A549 (cell line): ENCODE data around the gene SRC. TPM values are rescaled to one million over a fixed set of nuclear protein-coding genes. Genes with fewer than 3 reads are reported as not detected.

Source experiments
- ATAC-seq, 2 experiments: fragments of 200-7000 bp in 1 of 2; fragments of >200 bp in 1 of 2; cut with Nextera tagmentation in 1 of 2; cut with Tn5 transposase in 1 of 2; 3 replicates each; pipeline versions ENCODE4 v1.8.0 to v1.9.1; 2018 to 2020; ENCODE audit warnings: mild to moderate bottlenecking in 1 of 2, moderate library complexity in 1 of 2
- CTCF ChIA-PET: fragments of 300-600 bp; sonication (Branson Sonifier 250); formaldehyde crosslinking; extraction: SDS; loops from one replicate; lab custom pipeline; 2021; ENCODE audit warnings: antibody characterized with exemption, inconsistent platforms; lab: Yijun Ruan, JAX
- POLR2A ChIA-PET: fragments of 350-600 bp; formaldehyde crosslinking; extraction: SDS; loops from one replicate; lab custom pipeline; 2021; ENCODE audit warnings: antibody characterized with exemption, inconsistent platforms; lab: Yijun Ruan, JAX
- DNase-seq, 2 experiments: peaks; one replicate each; pipeline versions ENCODE4 v3.0.0 to v3.0.0-alpha.2; 2011 to 2016; ENCODE audit warnings: low read depth in 1 of 2, low spot score in 1 of 2
- FAIRE-seq: peaks from 2 replicates; lab custom pipeline; 2011; peaks lifted over from hg19 to GRCh38; lab: Jason Lieb, UNC
- H3K27ac ChIP-seq, 2 experiments: fragments of >200 bp; sonication (Bioruptor Twin); formaldehyde crosslinking; 3 replicates each; pipeline ENCODE4 v1.5.1; 2016 to 2017
- H3K4me1 ChIP-seq: fragments of >200 bp; sonication (Bioruptor Twin); formaldehyde crosslinking; 3 replicates; pipeline ENCODE4 v1.6.1; 2016
- H3K4me2 ChIP-seq: fragments of >200 bp; sonication (Bioruptor Twin); formaldehyde crosslinking; 3 replicates; pipeline ENCODE4 v1.6.1; 2016
- H3K4me3 ChIP-seq: fragments of >200 bp; sonication (Bioruptor Twin); formaldehyde crosslinking; 3 replicates; pipeline ENCODE4 v1.5.1; 2016
- H3K9me3 ChIP-seq: fragments of >200 bp; sonication (Bioruptor Twin); formaldehyde crosslinking; 3 replicates; pipeline ENCODE4 v1.6.1; 2016
- BHLHE40 ChIP-seq: IDR thresholded peaks from 2 replicates; pipeline ENCODE4 v1.6.1; 2012; ENCODE audit warnings: low read depth, low read length, inconsistent platforms
- CBX8 ChIP-seq: fragments of 200-600 bp; sonication (generic); IDR thresholded peaks from 2 replicates; pipeline ENCODE4 v1.6.1; 2016
- CEBPB ChIP-seq, 2 experiments: fragments of >200 bp in 1 of 2; sonication (Bioruptor Twin) in 1 of 2; formaldehyde crosslinking in 1 of 2; IDR thresholded peaks; 2 replicates each; pipeline ENCODE4 v1.6.1; 2012 to 2016
- EHF ChIP-seq: fragments of 250-450 bp; sonication (Bioruptor Pico); IDR thresholded peaks from 2 replicates; pipeline ENCODE4 v1.5.0; 2020; ENCODE audit warnings: mild to moderate bottlenecking
- EHMT2 ChIP-seq: fragments of 200-600 bp; sonication (generic); IDR thresholded peaks from 2 replicates; pipeline ENCODE4 v1.6.1; 2016; ENCODE audit warnings: antibody characterized with exemption, low read depth, mild to moderate bottlenecking, moderate library complexity
- ESRRA ChIP-seq: fragments of 150-350 bp; IDR thresholded peaks from 2 replicates; pipeline ENCODE4 v1.6.1; 2014; ENCODE audit warnings: mild to moderate bottlenecking, low read length, borderline replicate concordance
- FOSB ChIP-seq: fragments of 250-450 bp; sonication (Bioruptor Pico); IDR thresholded peaks from 2 replicates; pipeline ENCODE4 v1.5.0; 2020; ENCODE audit warnings: mild to moderate bottlenecking, moderate library complexity
- FOXS1 ChIP-seq: fragments of 250-450 bp; sonication (Bioruptor Pico); IDR thresholded peaks from 2 replicates; pipeline ENCODE4 v1.5.0; 2020; ENCODE audit warnings: mild to moderate bottlenecking, moderate library complexity
- GATA3 ChIP-seq: IDR thresholded peaks from 2 replicates; pipeline ENCODE4 v1.6.1; 2012; ENCODE audit warnings: borderline replicate concordance
- JUNB ChIP-seq: fragments of >200 bp; sonication (Bioruptor Twin); formaldehyde crosslinking; IDR thresholded peaks from 2 replicates; pipeline ENCODE4 v1.6.1; 2016
- MYC ChIP-seq: IDR thresholded peaks from 2 replicates; pipeline ENCODE4 v1.6.1; 2012; ENCODE audit warnings: mild to moderate bottlenecking, inconsistent platforms, low read length, improper control_type of control experiment, borderline replicate concordance
- PHF8 ChIP-seq: fragments of 200-600 bp; sonication (generic); IDR thresholded peaks from 2 replicates; pipeline ENCODE4 v1.6.1; 2016; ENCODE audit warnings: low read depth, mild to moderate bottlenecking, antibody characterized with exemption, moderate library complexity, borderline replicate concordance
- POLR2AphosphoS2 ChIP-seq: conservative IDR thresholded peaks from 2 replicates; pipeline ENCODE4 v1.6.1; 2012; ENCODE audit warnings: low read length, improper control_type of control experiment, inconsistent platforms
- RARB ChIP-seq: fragments of 250-450 bp; sonication (Bioruptor Pico); IDR thresholded peaks from 2 replicates; pipeline ENCODE4 v1.8.0; 2021; ENCODE audit warnings: mild to moderate bottlenecking, moderate library complexity
- RNF2 ChIP-seq: fragments of 200-600 bp; sonication (generic); IDR thresholded peaks from 2 replicates; pipeline ENCODE4 v1.6.1; 2016; ENCODE audit warnings: low read depth, mild to moderate bottlenecking, antibody characterized with exemption, moderate library complexity, borderline replicate concordance
- SMC3 ChIP-seq: fragments of >200 bp; sonication (Bioruptor Twin); formaldehyde crosslinking; IDR thresholded peaks from 3 replicates; pipeline ENCODE4 v1.6.1; 2018; ENCODE audit warnings: inconsistent platforms
- TFCP2L1 ChIP-seq: fragments of 250-450 bp; sonication (Bioruptor Pico); IDR thresholded peaks from 2 replicates; pipeline ENCODE4 v1.5.0; 2021; ENCODE audit warnings: mild to moderate bottlenecking
- ZSCAN20 ChIP-seq: fragments of 250-450 bp; sonication (Bioruptor Pico); IDR thresholded peaks from 2 replicates; pipeline ENCODE4 v1.8.0; 2022; ENCODE audit warnings: mild to moderate bottlenecking, moderate library complexity
- WGBS: methylation state at CpG from one replicate; pipeline ENCODE4 v1.1.6; 2017; ENCODE audit errors: missing lambda C conversion rate; 5-methylcytosine and 5-hydroxymethylcytosine counted together
- polyA plus RNA-seq, 4 experiments: library from polyadenylated mRNA; depleted of rRNA in 3 of 4; stranded (reverse); fragments of >200 nt; fragmentation: RNase III in 1 of 4; extraction: RNeasy Plus Mini Kit Qiagen cat#74134 plus additional on column Dnase treatment in 1 of 4; gene quantifications; 2 replicates in 3 of 4; 3 replicates in 1 of 4; pipeline ENCODE4 v1.2.3, GENCODE V29; 2011 to 2017
- TF ChIP-seq, protein P1 (sequence below): fragments of 150-350 bp; IDR thresholded peaks from 2 replicates; pipeline ENCODE4 v1.6.1; 2014; ENCODE audit warnings: low read depth, mild to moderate bottlenecking, low read length
- TF ChIP-seq, protein P2 (sequence below): fragments of 250-450 bp; sonication (Bioruptor Pico); IDR thresholded peaks from 2 replicates; pipeline ENCODE4 v1.5.0; 2021; ENCODE audit warnings: mild to moderate bottlenecking, moderate library complexity, borderline replicate concordance
- TF ChIP-seq, protein P3 (sequence below): fragments of >200 bp; sonication (Bioruptor Twin); formaldehyde crosslinking; IDR thresholded peaks from 2 replicates; pipeline ENCODE4 v1.6.1; 2016
- TF ChIP-seq, protein P4 (sequence below): IDR thresholded peaks from 2 replicates; pipeline ENCODE4 v1.6.1; 2012
- TF ChIP-seq, protein P5 (sequence below): fragments of 450-650 bp; IDR thresholded peaks from 2 replicates; pipeline ENCODE4 v1.6.1; 2014; ENCODE audit warnings: antibody characterized with exemption

The SRC gene
- polyA plus RNA-seq, 2 of the 4 experiments (the other 2 are of a cell fraction) = 139 to 154 TPM

DNA sequence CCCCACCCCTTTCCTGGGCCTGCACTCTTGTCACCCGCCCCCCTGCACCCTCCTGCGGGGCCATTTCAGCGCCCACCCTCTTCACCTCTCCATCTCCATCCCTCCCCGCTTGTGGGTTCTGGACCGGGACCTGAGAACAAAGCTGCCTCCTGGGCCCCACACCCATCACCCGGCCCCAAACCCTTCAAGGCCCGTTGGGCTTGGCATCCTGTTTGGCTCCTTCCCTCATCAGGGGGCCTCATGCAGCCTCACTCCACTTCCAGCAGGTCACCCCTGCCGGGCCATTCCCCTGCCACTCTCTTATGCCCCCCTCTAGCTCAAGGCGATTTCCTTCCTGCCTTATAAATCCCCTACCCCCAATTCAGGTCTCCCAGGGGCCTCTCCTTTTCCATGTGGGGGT is 67.4 kb downstream of the SRC start:
- Histone ChIP-seq H3K4me3 (no peak overlapping the region), H3K4me2 (no peak overlapping the region), H3K4me1 (no peaks in the 10 kb centered on the region), H3K9me3 (no peaks in the 10 kb centered on the region), H3K27ac (no peak overlapping the region)
- FAIRE-seq = no peak
- TF ChIP-seq MYC (no peak), PHF8 (no peak), RARB (CRISPR knock-in tag) (no peak), TFCP2L1 (CRISPR knock-in tag) (no peak)
- TF ChIP-seq, protein P1, sequence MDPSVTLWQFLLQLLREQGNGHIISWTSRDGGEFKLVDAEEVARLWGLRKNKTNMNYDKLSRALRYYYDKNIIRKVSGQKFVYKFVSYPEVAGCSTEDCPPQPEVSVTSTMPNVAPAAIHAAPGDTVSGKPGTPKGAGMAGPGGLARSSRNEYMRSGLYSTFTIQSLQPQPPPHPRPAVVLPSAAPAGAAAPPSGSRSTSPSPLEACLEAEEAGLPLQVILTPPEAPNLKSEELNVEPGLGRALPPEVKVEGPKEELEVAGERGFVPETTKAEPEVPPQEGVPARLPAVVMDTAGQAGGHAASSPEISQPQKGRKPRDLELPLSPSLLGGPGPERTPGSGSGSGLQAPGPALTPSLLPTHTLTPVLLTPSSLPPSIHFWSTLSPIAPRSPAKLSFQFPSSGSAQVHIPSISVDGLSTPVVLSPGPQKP = no peak
- TF ChIP-seq, protein P2, sequence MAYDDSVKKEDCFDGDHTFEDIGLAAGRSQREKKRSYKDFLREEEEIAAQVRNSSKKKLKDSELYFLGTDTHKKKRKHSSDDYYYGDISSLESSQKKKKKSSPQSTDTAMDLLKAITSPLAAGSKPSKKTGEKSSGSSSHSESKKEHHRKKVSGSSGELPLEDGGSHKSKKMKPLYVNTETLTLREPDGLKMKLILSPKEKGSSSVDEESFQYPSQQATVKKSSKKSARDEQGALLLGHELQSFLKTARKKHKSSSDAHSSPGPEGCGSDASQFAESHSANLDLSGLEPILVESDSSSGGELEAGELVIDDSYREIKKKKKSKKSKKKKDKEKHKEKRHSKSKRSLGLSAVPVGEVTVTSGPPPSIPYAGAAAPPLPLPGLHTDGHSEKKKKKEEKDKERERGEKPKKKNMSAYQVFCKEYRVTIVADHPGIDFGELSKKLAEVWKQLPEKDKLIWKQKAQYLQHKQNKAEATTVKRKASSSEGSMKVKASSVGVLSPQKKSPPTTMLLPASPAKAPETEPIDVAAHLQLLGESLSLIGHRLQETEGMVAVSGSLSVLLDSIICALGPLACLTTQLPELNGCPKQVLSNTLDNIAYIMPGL = no peak
- CTCF ChIA-PET = no interaction called here
- no peak for DNase-seq
- ATAC-seq = no peak
- POLR2A ChIA-PET = no interaction called here
- WGBS = 79% methylated on average over 9 of the region's 9 CpGs

DNA sequence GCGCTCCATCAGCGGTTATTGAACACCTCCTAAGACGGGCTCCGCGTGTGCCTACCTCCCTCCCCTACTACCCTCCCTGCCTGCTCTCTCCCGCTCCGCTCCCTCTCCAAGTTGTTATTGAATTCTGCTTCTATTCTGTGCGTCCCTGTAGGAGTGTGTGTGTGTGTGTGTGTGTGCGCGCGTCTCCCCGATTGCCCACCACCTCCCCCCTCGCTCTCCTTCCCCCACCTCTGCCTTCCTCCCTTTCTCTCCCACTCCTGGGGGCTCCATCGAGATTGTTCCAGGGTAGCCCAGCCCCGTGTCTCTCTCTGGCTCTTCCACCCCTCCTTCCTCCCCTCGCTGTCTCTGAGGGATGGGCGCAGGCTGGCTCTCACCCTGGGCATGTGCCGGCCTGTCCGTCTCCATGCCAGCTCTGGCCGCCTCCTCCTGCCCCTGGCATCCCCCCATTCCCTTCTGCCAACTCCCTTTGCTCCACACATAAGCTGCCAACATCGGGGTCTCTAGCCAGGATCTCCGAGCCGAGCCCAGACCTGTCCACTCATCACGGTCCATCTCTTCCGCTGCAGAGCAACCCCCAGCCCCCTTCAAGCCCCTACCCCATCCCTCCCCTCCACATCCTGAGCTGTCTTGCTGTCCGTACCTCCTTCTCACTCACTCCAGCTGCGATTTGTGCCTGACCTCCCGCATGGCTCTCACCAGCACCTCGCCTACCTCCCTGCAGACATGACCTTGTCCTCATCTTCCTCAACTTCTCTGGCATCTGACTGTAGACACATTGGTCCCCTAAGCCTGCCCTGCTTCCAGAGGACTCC is 68.5 kb downstream of the SRC start:
- DNase-seq = no peak
- no peak for TF ChIP-seq CEBPB (IDR thresholded peaks at IDR 0.05)
- TF ChIP-seq, protein P3, sequence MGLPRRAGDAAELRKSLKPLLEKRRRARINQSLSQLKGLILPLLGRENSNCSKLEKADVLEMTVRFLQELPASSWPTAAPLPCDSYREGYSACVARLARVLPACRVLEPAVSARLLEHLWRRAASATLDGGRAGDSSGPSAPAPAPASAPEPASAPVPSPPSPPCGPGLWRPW = no peak
- TF ChIP-seq ZSCAN20 (CRISPR knock-in tag) = no peak
- TF ChIP-seq EHF (CRISPR knock-in tag) = no peak
- TF ChIP-seq RNF2 = no peak
- TF ChIP-seq POLR2AphosphoS2 = no peak
- no peak for TF ChIP-seq GATA3
- no peak for TF ChIP-seq JUNB
- TF ChIP-seq SMC3 = no peak
- no peak for TF ChIP-seq EHMT2
- no peak for TF ChIP-seq FOXS1
- TF ChIP-seq BHLHE40 = no peak
- TF ChIP-seq CBX8 = no peak
- TF ChIP-seq RARB (CRISPR knock-in tag) = no peak
- TF ChIP-seq, protein P4, sequence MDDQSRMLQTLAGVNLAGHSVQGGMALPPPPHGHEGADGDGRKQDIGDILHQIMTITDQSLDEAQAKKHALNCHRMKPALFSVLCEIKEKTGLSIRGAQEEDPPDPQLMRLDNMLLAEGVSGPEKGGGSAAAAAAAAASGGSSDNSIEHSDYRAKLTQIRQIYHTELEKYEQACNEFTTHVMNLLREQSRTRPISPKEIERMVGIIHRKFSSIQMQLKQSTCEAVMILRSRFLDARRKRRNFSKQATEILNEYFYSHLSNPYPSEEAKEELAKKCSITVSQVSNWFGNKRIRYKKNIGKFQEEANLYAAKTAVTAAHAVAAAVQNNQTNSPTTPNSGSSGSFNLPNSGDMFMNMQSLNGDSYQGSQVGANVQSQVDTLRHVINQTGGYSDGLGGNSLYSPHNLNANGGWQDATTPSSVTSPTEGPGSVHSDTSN = no peak
- TF ChIP-seq, protein P5, sequence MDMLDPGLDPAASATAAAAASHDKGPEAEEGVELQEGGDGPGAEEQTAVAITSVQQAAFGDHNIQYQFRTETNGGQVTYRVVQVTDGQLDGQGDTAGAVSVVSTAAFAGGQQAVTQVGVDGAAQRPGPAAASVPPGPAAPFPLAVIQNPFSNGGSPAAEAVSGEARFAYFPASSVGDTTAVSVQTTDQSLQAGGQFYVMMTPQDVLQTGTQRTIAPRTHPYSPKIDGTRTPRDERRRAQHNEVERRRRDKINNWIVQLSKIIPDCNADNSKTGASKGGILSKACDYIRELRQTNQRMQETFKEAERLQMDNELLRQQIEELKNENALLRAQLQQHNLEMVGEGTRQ = no peak
- TF ChIP-seq ESRRA = no peak
- TF ChIP-seq, protein P1 = no peak
- no peak for TF ChIP-seq FOSB (CRISPR knock-in tag)
- TF ChIP-seq, all 56 proteins: peak for 0
- WGBS = 83% methylated on average over 29 of the region's 29 CpGs
- no peak overlapping the region for H3K4me3 ChIP-seq
- no peak overlapping the region for H3K4me2 ChIP-seq
- no peaks in the 10 kb centered on the region for H3K4me1 ChIP-seq
- ChIA-PET POLR2A (no interaction called here), CTCF (interaction anchor here (0.6 to 1.1 kb wide), 2 partner anchors 131 to 819 kb away, joined by 3 to 4 read pairs; no protein-coding TSS in a partner anchor)
- H3K9me3 ChIP-seq = no peaks in the 10 kb centered on the region
- H3K27ac ChIP-seq = no peak overlapping the region
- FAIRE-seq (no peak), ATAC-seq (no peak)
